K562 (cell line): ENCODE results near the gene DUS3L. TPM values are rescaled to one million over a fixed set of nuclear protein-coding genes. Genes with fewer than 3 reads are reported as not detected.

ENCODE experiments used
- ATAC-seq: fragments of 200-7000 bp; cut with Tn5 transposase; 3 replicates; pipeline ENCODE4 v1.9.1; 2020; ENCODE audit warnings: moderate library complexity
- BruUV-seq: library from RNA; stranded (reverse); fragments of 400-500 nt; replicated peaks from 2 replicates; lab custom pipeline; 2021; lab: Mats Ljungman, UMichigan
- CTCF ChIA-PET: fragments of 300-600 bp; formaldehyde crosslinking; extraction: SDS; loops from one replicate; lab custom pipeline; 2021; ENCODE audit warnings: low intra/inter-chr PET ratio; lab: Yijun Ruan, JAX
- POLR2A ChIA-PET: fragments of 300-600, 350-650 bp; sonication (Branson Sonifier 250); formaldehyde crosslinking; extraction: SDS; loops from one replicate; lab custom pipeline; 2021; ENCODE audit warnings: antibody characterized with exemption, inconsistent platforms; lab: Yijun Ruan, JAX
- DNase-seq, 4 experiments: peaks; one replicate each; pipeline versions ENCODE4 v3.0.0 to v3.0.0-alpha.2; 2011 to 2018; ENCODE audit warnings: low spot score in 3 of 4, mixed read lengths in 3 of 4; ENCODE audit errors: extremely low read depth in 1 of 4
- FAIRE-seq: peaks from 2 replicates; lab custom pipeline; 2011; peaks lifted over from hg19 to GRCh38; lab: Jason Lieb, UNC
- H2AFZ ChIP-seq: 2 replicates; pipeline ENCODE4 v1.6.0; 2011; ENCODE audit warnings: low read depth, low read length, control low read depth, inconsistent platforms
- H3K27ac ChIP-seq: fragments of 200-600 bp; 3 replicates; pipeline ENCODE4 v1.8.0; 2011; ENCODE audit warnings: low read depth, mild to moderate bottlenecking, control low read depth, inconsistent platforms, low read length, moderate library complexity, mixed read lengths; ENCODE audit errors: extremely low read depth
- H3K27me3 ChIP-seq, 2 experiments: fragments of 300-600 bp in 1 of 2; 2 replicates in 1 of 2; 3 replicates in 1 of 2; pipeline versions ENCODE4 v1.6.0 to v1.8.0; 2011; ENCODE audit warnings: inconsistent platforms in 2 of 2, low read length in 2 of 2, mild to moderate bottlenecking in 1 of 2, mixed read lengths in 1 of 2, moderate library complexity in 1 of 2; ENCODE audit not compliant: control insufficient read depth in 2 of 2, insufficient read depth in 2 of 2
- H3K36me3 ChIP-seq: fragments of 300-600 bp; 3 replicates; pipeline ENCODE4 v1.8.0; 2011; ENCODE audit warnings: mild to moderate bottlenecking, low read length, inconsistent platforms; ENCODE audit not compliant: control insufficient read depth, insufficient read depth
- H3K4me1 ChIP-seq, 2 experiments: fragments of 200-600 bp in 1 of 2; replicated peaks in 1 of 2; 2 replicates in 1 of 2; 3 replicates in 1 of 2; pipeline versions ENCODE4 v1.5.1 to v1.8.0; 2011; ENCODE audit warnings: inconsistent platforms in 2 of 2, low read length in 2 of 2, mild to moderate bottlenecking in 1 of 2, mixed read lengths in 1 of 2, moderate library complexity in 1 of 2; ENCODE audit not compliant: control insufficient read depth in 2 of 2, insufficient read depth in 2 of 2
- H3K4me2 ChIP-seq: 2 replicates; pipeline ENCODE4 v1.6.1; 2011; ENCODE audit warnings: low read length, control low read depth, inconsistent platforms, mixed read lengths; ENCODE audit not compliant: insufficient read depth
- H3K4me3 ChIP-seq: fragments of 200-600 bp; sonication (generic), shearing (Covaris generic); 2 replicates; pipeline ENCODE4 v1.5.1; 2016; ENCODE audit warnings: control low read depth, inconsistent platforms
- H3K79me2 ChIP-seq: fragments of 200-600 bp; 3 replicates; pipeline ENCODE4 v1.8.0; 2011; ENCODE audit warnings: low read length, inconsistent platforms; ENCODE audit not compliant: control insufficient read depth, insufficient read depth
- H3K9ac ChIP-seq, 2 experiments: 2 replicates each; pipeline versions ENCODE4 v1.6.0 to v1.6.1; 2011; ENCODE audit warnings: low read depth in 2 of 2, low read length in 2 of 2, control low read depth in 1 of 2, inconsistent platforms in 1 of 2, mild to moderate bottlenecking in 1 of 2, mixed read lengths in 1 of 2; ENCODE audit not compliant: insufficient read depth in 1 of 2
- H3K9me1 ChIP-seq: one replicate; pipeline ENCODE4 v1.6.0; 2011; ENCODE audit warnings: inconsistent platforms, mild to moderate bottlenecking, low read length, moderate library complexity; ENCODE audit not compliant: control insufficient read depth, insufficient read depth
- H3K9me3 ChIP-seq: replicated peaks from 2 replicates; pipeline ENCODE4 v1.5.1; 2011; ENCODE audit warnings: low read depth, low read length, inconsistent platforms; ENCODE audit not compliant: control insufficient read depth, insufficient read depth
- H4K20me1 ChIP-seq: replicated peaks from 2 replicates; pipeline ENCODE4 v1.6.1; 2011; ENCODE audit warnings: low read length, inconsistent platforms, mixed read lengths; ENCODE audit not compliant: control insufficient read depth, insufficient read depth
- BCOR ChIP-seq: fragments of 450-650 bp; IDR thresholded peaks from 2 replicates; pipeline ENCODE4 v1.6.1; 2016
- DIDO1 ChIP-seq: fragments of 450-650 bp; IDR thresholded peaks from 2 replicates; pipeline ENCODE4 v1.6.1; 2016; ENCODE audit warnings: low read depth, missing biosample characterization, missing genetic modification characterization
- KDM1A ChIP-seq, 2 experiments: fragments of 450-650 bp; IDR thresholded peaks; 2 replicates each; pipeline ENCODE4 v1.6.1; 2016; ENCODE audit warnings: mild to moderate bottlenecking in 2 of 2
- POLR2A ChIP-seq: fragments of 450-650 bp; conservative IDR thresholded peaks from 2 replicates; pipeline ENCODE4 v1.6.1; 2016
- POLR2G ChIP-seq: fragments of 200-400 bp; formaldehyde crosslinking; IDR thresholded peaks from 2 replicates; pipeline ENCODE4 v1.6.1; 2017; ENCODE audit warnings: low read depth, mild to moderate bottlenecking, antibody characterized with exemption, low read length, moderate library complexity
- RBFOX2 ChIP-seq: fragments of 200-400 bp; formaldehyde crosslinking; IDR thresholded peaks from 2 replicates; pipeline ENCODE4 v1.6.1; 2017; ENCODE audit warnings: low read depth, mild to moderate bottlenecking, low read length, moderate library complexity
- RBM25 ChIP-seq: fragments of 200-400 bp; formaldehyde crosslinking; IDR thresholded peaks from 2 replicates; pipeline ENCODE4 v1.6.1; 2018; ENCODE audit warnings: low read length, low read depth, moderate library complexity; ENCODE audit not compliant: severe bottlenecking
- ZFP36 ChIP-seq: fragments of 150-350 bp; IDR thresholded peaks from 2 replicates; pipeline ENCODE4 v1.6.1; 2018; ENCODE audit warnings: low read length, low read depth; ENCODE audit not compliant: partially characterized antibody
- WGBS: fragments of 100-300 bp; shearing (Covaris generic); methylation state at CpG from one replicate; pipeline ENCODE4 v1.1.6; 2016; ENCODE audit warnings: low coverage, mixed read lengths; ENCODE audit not compliant: insufficient coverage; ENCODE audit errors: missing lambda C conversion rate; 5-methylcytosine and 5-hydroxymethylcytosine counted together
- in situ Hi-C: fragments of 300-500 bp; cut with MboI; formaldehyde crosslinking; loops from 4 replicates; pipeline ENCODE4 v1.15.0; 2018; ENCODE audit warnings: inconsistent platforms, mixed read lengths
- intact Hi-C: fragments of 100-400 bp; cut with micrococcal nuclease; formaldehyde crosslinking; loops from 2 replicates; pipeline ENCODE4 v1.14.2; 2022
- polyA plus RNA-seq, 8 experiments: library from polyadenylated mRNA; depleted of rRNA in 4 of 8; stranded (reverse) in 5 of 8; unstranded in 3 of 8; fragments of >200 nt; fragmentation: Nextera tagmentation in 2 of 8; fragmentation: Illumina TruSeq in 1 of 8; extraction: Ambion mirVana in 2 of 8; extraction: Trizol in 1 of 8; gene quantifications; 2 replicates each; pipeline versions ENCODE4 v1.2.1 to v1.2.3, GENCODE V29; 2011 to 2014; ENCODE audit warnings: inconsistent platforms in 1 of 8, missing spikeins in 1 of 8
- total RNA-seq, 7 experiments: library from RNA; depleted of rRNA in 6 of 7; stranded (reverse); fragments of >200 nt in 6 of 7; fragmentation: Illumina TruSeq in 2 of 7; extraction: Trizol in 2 of 7; gene quantifications; 2 replicates each; pipeline versions ENCODE4 v1.2.1 to v1.2.3, GENCODE V29; 2011 to 2021; ENCODE audit warnings: low replicate concordance in 1 of 7

Gene DUS3L
- total and polyA plus RNA-seq, 9 of the 15 experiments (the other 6 are each of a cell fraction or from before 2014, with no cell fraction given), result 1.7 to 102 (median 77.5) TPM

- Histone ChIP-seq H4K20me1 (0 out of 2 replicates have a peak, but pooled peaks cover 4% of the 10 kb centered on the region), H2AFZ (no peak within 1 kb of the TSS), H3K4me2 (no peak within 1 kb of the TSS), H3K27ac (no peak within 1 kb of the TSS), H3K27me3 (no peaks in the 10 kb centered on the region; a peak in 1 of 5 replicates), H3K9me1 (no peaks in the 10 kb centered on the region), H3K79me2 (peaks cover 8% of the 10 kb centered on the region), H3K9ac (no peak within 1 kb of the TSS; a peak in 1 of 4 replicates), H3K4me1 (peaks cover 0 to 52% of the 10 kb centered on the region in 2 experiments; a peak in 2 of 5 replicates), H3K36me3 (peaks cover 63% of the 10 kb centered on the region), H3K9me3 (no peaks in the 10 kb centered on the region), H3K4me3 (no peak within 1 kb of the TSS)
- ChIA-PET CTCF (no interaction called here), POLR2A (interaction anchor here (0.6 to 1.0 kb wide), 3 partner anchors 95 to 308 kb away, joined by 3 to 4 read pairs (median 3); no protein-coding TSS in a partner anchor)
- DNase-seq (peak in 2 of 4 experiments; percentile 18 to 29), ATAC-seq (peak; percentile 6; the same call in 2 of the 3 replicates), FAIRE-seq (no peak)
- no TSS peak for BruUV-seq
- TF ChIP-seq RBM25 (peak; percentile 60), ZFP36 (peak; percentile 96), POLR2G (peak; percentile 52), BCOR (0 out of 2 replicates have a peak, but pooled peaks have one; percentile 12), POLR2A (no peak), KDM1A (IDR thresholded peaks at IDR 0.05) (no peak), DIDO1 (tag) (no peak), RBFOX2 (peak; percentile 61)
- WGBS, result 95% methylated on average over 15 of the region's 15 CpGs
- in situ Hi-C loops, result no loop called here
- intact Hi-C loops, result no loop called here
These were observed 6.3 kb downstream of the DUS3L start, which contains the start of gene PRR22 for GRCh38 chr19:5784581-5785147. Gene PRR22 (minus strand): TSS chr19:5784746. CDS start chr19:5784660, 86 bp downstream.
